ENCODE measurements around the gene HM13. TPM values are rescaled to one million over a fixed set of nuclear protein-coding genes. Genes with fewer than 3 reads are reported as not detected.

HM13 gene
- total and polyA plus RNA-seq, 2 of the 13 experiments (the other 11 are each of a cell fraction or from before 2014, with no cell fraction given), result 118 to 243 TPM

DNA sequence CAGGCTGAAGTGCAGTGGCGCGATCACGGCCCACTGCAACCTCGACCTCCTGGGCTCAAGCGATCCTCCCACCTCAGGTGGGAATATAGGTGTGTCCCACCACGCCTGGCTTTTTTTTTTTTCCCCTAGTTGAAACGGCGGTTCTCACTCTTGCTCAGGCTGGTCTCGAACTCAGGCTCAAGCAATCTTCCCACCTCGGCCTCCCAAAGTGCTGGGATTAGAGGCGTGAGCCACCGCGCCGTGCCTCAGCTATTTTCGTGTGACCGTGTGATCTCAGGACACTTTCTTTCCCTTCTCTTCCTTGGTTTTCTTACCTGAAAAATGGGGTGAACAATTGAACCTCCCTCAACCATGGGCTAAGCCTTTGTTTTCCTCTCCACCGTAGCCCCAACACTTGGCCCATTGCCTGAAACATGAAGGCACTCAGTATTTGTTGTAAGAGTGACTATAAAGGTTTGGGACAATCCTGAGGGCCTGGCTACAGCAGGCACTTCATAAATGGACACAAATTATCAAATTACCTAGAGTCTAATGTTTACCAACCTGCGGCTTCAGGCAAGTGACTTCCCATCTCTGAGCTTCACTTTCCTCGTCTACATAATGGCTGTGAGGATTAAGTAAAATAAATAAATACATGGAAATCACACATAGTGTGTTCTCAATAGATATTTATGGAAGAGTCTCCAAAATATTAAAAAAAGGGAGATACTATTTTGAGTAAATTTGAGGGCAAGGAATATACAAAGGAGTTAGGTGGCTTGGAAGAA lies 59.5 kb downstream of the HM13 start (continued):
- TF ChIP-seq KLF6 (CRISPR knock-in tag; IDR thresholded peaks at IDR 0.05), result 0 out of 2 replicates have a peak, but pooled peaks have one; percentile 24
- TF ChIP-seq, protein P1, sequence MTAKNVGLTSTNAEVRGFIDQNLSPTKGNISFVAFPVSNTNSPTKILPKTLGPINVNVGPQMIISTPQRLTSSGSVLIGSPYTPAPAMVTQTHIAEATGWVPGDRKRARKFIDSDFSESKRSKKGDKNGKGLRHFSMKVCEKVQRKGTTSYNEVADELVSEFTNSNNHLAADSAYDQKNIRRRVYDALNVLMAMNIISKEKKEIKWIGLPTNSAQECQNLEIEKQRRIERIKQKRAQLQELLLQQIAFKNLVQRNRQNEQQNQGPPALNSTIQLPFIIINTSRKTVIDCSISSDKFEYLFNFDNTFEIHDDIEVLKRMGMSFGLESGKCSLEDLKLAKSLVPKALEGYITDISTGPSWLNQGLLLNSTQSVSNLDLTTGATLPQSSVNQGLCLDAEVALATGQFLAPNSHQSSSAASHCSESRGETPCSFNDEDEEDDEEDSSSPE (CRISPR knock-in tag; IDR thresholded peaks at IDR 0.05), result no peak
- TF ChIP-seq ZNF792 (CRISPR knock-in tag; IDR thresholded peaks at IDR 0.05), result peak; percentile 40; the same call in 1 of the 2 replicates
- no peak for TF ChIP-seq GFI1 (CRISPR knock-in tag; IDR thresholded peaks at IDR 0.05; ENCODE audit: borderline replicate concordance)
- 0 out of 2 replicates have a peak, but pooled peaks have one; percentile 16 for TF ChIP-seq HOXA5 (CRISPR knock-in tag; IDR thresholded peaks at IDR 0.05)
- TF ChIP-seq, protein P2, sequence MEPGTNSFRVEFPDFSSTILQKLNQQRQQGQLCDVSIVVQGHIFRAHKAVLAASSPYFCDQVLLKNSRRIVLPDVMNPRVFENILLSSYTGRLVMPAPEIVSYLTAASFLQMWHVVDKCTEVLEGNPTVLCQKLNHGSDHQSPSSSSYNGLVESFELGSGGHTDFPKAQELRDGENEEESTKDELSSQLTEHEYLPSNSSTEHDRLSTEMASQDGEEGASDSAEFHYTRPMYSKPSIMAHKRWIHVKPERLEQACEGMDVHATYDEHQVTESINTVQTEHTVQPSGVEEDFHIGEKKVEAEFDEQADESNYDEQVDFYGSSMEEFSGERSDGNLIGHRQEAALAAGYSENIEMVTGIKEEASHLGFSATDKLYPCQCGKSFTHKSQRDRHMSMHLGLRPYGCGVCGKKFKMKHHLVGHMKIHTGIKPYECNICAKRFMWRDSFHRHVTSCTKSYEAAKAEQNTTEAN (CRISPR knock-in tag; conservative IDR thresholded peaks at IDR 0.05), result no peak
- TF ChIP-seq NCOA1 (CRISPR knock-in tag; IDR thresholded peaks at IDR 0.05), result no peak
- no peak; the same call in 1 of the 2 replicates for TF ChIP-seq ZNF619 (CRISPR knock-in tag; IDR thresholded peaks at IDR 0.05)
- TF ChIP-seq, protein P3, sequence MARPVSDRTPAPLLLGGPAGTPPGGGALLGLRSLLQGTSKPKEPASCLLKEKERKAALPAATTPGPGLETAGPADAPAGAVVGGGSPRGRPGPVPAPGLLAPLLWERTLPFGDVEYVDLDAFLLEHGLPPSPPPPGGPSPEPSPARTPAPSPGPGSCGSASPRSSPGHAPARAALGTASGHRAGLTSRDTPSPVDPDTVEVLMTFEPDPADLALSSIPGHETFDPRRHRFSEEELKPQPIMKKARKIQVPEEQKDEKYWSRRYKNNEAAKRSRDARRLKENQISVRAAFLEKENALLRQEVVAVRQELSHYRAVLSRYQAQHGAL (CRISPR knock-in tag; IDR thresholded peaks at IDR 0.05; ENCODE audit: not compliant biosample characterization), result no peak
- no peak; the same call in 1 of the 2 replicates for TF ChIP-seq ZNF557 (CRISPR knock-in tag; IDR thresholded peaks at IDR 0.05)
- no peak for TF ChIP-seq HNRNPL (IDR thresholded peaks at IDR 0.05; ENCODE audit: low read depth, low read length)
- TF ChIP-seq KLF16 (CRISPR knock-in tag; IDR thresholded peaks at IDR 0.05), result no peak
- no peak; the same call in 1 of the 2 replicates for TF ChIP-seq ZNF292 (CRISPR knock-in tag; IDR thresholded peaks at IDR 0.05; ENCODE audit: borderline replicate concordance, low read depth)
- TF ChIP-seq HMG20A (CRISPR knock-in tag; IDR thresholded peaks at IDR 0.05; ENCODE audit: borderline replicate concordance), result no peak
- TF ChIP-seq FLYWCH1 (CRISPR knock-in tag; IDR thresholded peaks at IDR 0.05), result no peak; the same call in 1 of the 2 replicates
- TF ChIP-seq ZNF12 (CRISPR knock-in tag; IDR thresholded peaks at IDR 0.05), result no peak
- TF ChIP-seq, protein P4, sequence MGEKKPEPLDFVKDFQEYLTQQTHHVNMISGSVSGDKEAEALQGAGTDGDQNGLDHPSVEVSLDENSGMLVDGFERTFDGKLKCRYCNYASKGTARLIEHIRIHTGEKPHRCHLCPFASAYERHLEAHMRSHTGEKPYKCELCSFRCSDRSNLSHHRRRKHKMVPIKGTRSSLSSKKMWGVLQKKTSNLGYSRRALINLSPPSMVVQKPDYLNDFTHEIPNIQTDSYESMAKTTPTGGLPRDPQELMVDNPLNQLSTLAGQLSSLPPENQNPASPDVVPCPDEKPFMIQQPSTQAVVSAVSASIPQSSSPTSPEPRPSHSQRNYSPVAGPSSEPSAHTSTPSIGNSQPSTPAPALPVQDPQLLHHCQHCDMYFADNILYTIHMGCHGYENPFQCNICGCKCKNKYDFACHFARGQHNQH (CRISPR knock-in tag; IDR thresholded peaks at IDR 0.05), result no peak; the same call in 1 of the 2 replicates
- no peak for TF ChIP-seq HOXA7 (CRISPR knock-in tag; IDR thresholded peaks at IDR 0.05)
- TF ChIP-seq, protein P5, sequence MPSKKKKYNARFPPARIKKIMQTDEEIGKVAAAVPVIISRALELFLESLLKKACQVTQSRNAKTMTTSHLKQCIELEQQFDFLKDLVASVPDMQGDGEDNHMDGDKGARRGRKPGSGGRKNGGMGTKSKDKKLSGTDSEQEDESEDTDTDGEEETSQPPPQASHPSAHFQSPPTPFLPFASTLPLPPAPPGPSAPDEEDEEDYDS (CRISPR knock-in tag; IDR thresholded peaks at IDR 0.05), result no peak; the same call in 1 of the 2 replicates
- TF ChIP-seq, protein P6, sequence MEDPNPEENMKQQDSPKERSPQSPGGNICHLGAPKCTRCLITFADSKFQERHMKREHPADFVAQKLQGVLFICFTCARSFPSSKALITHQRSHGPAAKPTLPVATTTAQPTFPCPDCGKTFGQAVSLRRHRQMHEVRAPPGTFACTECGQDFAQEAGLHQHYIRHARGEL (CRISPR knock-in tag; IDR thresholded peaks at IDR 0.05), result no peak
- TF ChIP-seq, protein P7, sequence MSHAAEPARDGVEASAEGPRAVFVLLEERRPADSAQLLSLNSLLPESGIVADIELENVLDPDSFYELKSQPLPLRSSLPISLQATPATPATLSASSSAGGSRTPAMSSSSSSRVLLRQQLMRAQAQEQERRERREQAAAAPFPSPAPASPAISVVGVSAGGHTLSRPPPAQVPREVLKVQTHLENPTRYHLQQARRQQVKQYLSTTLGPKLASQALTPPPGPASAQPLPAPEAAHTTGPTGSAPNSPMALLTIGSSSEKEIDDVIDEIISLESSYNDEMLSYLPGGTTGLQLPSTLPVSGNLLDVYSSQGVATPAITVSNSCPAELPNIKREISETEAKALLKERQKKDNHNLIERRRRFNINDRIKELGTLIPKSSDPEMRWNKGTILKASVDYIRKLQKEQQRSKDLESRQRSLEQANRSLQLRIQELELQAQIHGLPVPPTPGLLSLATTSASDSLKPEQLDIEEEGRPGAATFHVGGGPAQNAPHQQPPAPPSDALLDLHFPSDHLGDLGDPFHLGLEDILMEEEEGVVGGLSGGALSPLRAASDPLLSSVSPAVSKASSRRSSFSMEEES (CRISPR knock-in tag; IDR thresholded peaks at IDR 0.05), result no peak; the same call in 1 of the 2 replicates
- no peak for TF ChIP-seq ZNF451 (CRISPR knock-in tag; IDR thresholded peaks at IDR 0.05)
- no peak for TF ChIP-seq XBP1 (CRISPR knock-in tag; IDR thresholded peaks at IDR 0.05)
- TF ChIP-seq TBX3 (IDR thresholded peaks at IDR 0.05; ENCODE audit: borderline replicate concordance), result no peak

Data from HepG2 (cell line).